Naive thymus-derived CD8-positive, alpha-beta T cell (primary cell): ENCODE results near the gene CCDC80. TPM values are rescaled to one million over a fixed set of nuclear protein-coding genes. Genes with fewer than 3 reads are reported as not detected.
A peak's percentile ranks its signal among the peaks of the same experiment; 100 is the strongest.

Experiments used
- ATAC-seq, 2 donors: fragments of 150-1000 bp; cut with Tn5 transposase in 1 of 2; sonication (Bioruptor Pico), chemical (Tn5 transposase) in 1 of 2; 1 replicate in 1 of 2; 2 replicates in 1 of 2; pipeline ENCODE4 v1.10.0; 2021; ENCODE audit warnings: mild to moderate bottlenecking in 2 of 2, moderate library complexity in 2 of 2
- POLR2A ChIA-PET: fragments of 350-600 bp; sonication (Branson Sonifier 250); formaldehyde crosslinking; loops from one replicate; lab custom pipeline; 2021; ENCODE audit warnings: antibody characterized with exemption; lab: Charles Lee
- DNase-seq, 10 donors: peaks; one replicate each; pipeline versions ENCODE4 v3.0.0 to v3.0.0-alpha.2; 2020 to 2022
- H3K27ac Mint-ChIP-seq, 10 donors: one replicate each; pipeline ENCODE4 v1.8.0; 2020 to 2022; ENCODE audit warnings: mild to moderate bottlenecking in 10 of 10, mixed read lengths in 10 of 10, moderate library complexity in 4 of 10, inconsistent platforms in 1 of 10
- H3K27me3 Mint-ChIP-seq, 5 donors: one replicate each; pipeline ENCODE4 v1.8.0; 2021 to 2022; ENCODE audit warnings: mixed read lengths in 5 of 5
- H3K36me3 Mint-ChIP-seq, 3 donors: one replicate each; pipeline ENCODE4 v1.8.0; 2020 to 2022; ENCODE audit warnings: mixed read lengths in 3 of 3, mild to moderate bottlenecking in 2 of 3, inconsistent platforms in 1 of 3
- H3K4me1 Mint-ChIP-seq, 4 donors: one replicate each; pipeline ENCODE4 v1.8.0; 2021 to 2022; ENCODE audit warnings: mixed read lengths in 4 of 4
- H3K4me3 Mint-ChIP-seq, 10 donors: one replicate each; pipeline ENCODE4 v1.8.0; 2020 to 2022; ENCODE audit warnings: mild to moderate bottlenecking in 10 of 10, mixed read lengths in 10 of 10, moderate library complexity in 6 of 10, inconsistent platforms in 1 of 10
- H3K9me3 Mint-ChIP-seq, 9 donors: one replicate each; pipeline ENCODE4 v1.8.0; 2020 to 2022; ENCODE audit warnings: mixed read lengths in 9 of 9, mild to moderate bottlenecking in 3 of 9, inconsistent platforms in 1 of 9, moderate library complexity in 1 of 9
- polyA plus RNA-seq, 3 donors: library from polyadenylated mRNA; unstranded; fragments of 300-500 nt; fragmentation: Illumina TruSeq; gene quantifications; one replicate each; pipeline ENCODE4 v1.2.3, GENCODE V29; 2021
- total RNA-seq, 8 experiments: library from RNA in 2 of 8; stranded (reverse) in 2 of 8; gene quantifications; one replicate each; pipeline ENCODE4 v1.2.3 and lab custom pipeline; 2021 to 2026

CCDC80 gene
- total and polyA plus RNA-seq, 5 experiments from 2014 or later: 0.04 to 0.09 TPM; not detected in 3

- H3K4me3 Mint-ChIP-seq: no peak overlapping the region
- peaks cover 0 to 2% (median 0%) of the 10 kb centered on the region in 3 donors for H3K36me3 Mint-ChIP-seq
- no peak overlapping the region for H3K27ac Mint-ChIP-seq
- no peaks in the 10 kb centered on the region for H3K9me3 Mint-ChIP-seq
- peaks cover 0 to 6% (median 2%) of the 10 kb centered on the region in 5 donors for H3K27me3 Mint-ChIP-seq
- ATAC-seq (no peak), DNase-seq (no peak)
- POLR2A ChIA-PET: no interaction called here
- peaks cover 0 to 2% (median under 1%) of the 10 kb centered on the region in 4 donors for H3K4me1 Mint-ChIP-seq
Measured at GRCh38 chr3:112617285-112617684, 23.7 kb downstream of the CCDC80 start.

DNA sequence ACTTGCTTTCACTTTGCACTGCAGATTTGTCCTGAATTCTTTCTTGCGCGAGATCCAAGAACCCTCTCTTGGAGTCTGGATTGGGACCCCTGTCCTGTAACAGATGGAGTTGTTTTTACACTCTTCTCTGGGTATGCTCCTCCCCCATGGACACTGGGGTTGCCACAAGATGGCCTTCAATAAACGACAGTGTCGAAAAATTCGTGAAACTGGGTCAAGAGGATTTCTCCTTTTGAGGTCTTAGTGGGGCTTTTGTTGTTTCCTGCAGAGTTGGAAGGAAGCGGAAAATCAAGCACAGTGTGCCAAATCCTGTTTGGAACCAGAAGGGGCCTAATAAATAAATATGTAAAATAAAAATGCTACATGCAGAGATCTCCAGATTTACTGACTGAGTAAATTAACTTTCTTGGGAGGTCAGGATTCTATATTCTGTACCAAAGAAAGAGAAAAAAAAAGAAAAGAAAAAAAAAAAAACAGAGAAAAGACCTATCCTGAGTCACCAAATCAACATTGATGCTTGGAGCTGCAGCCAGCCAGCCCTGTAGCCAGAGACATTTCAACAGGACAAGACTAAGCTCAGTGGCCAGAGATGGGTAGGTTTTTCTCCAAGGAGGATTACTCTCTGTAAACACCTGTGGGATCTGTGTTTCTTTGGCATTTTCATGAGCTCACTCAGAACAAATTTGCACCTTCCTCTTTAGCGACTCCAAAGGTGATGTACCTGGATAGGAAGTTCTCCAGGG, 24.8 kb downstream of the CCDC80 start:
- ATAC-seq (no peak), DNase-seq (no peak)
- POLR2A ChIA-PET: no interaction called here
- no peak overlapping the region for H3K4me3 Mint-ChIP-seq
- H3K4me1 Mint-ChIP-seq: peaks cover 0 to 2% (median under 1%) of the 10 kb centered on the region in 4 donors
- peaks cover 0 to 2% (median 0%) of the 10 kb centered on the region in 3 donors for H3K36me3 Mint-ChIP-seq
- no peak overlapping the region for H3K27ac Mint-ChIP-seq
- peaks cover 0 to 6% (median 1%) of the 10 kb centered on the region in 5 donors for H3K27me3 Mint-ChIP-seq
- H3K9me3 Mint-ChIP-seq: no peaks in the 10 kb centered on the region

- H3K4me3 Mint-ChIP-seq: no peak overlapping the region
- peaks cover 0 to 2% (median under 1%) of the 10 kb centered on the region in 4 donors for H3K4me1 Mint-ChIP-seq
- ATAC-seq: no peak
- H3K9me3 Mint-ChIP-seq: no peaks in the 10 kb centered on the region
- peaks cover 0 to 2% (median 0%) of the 10 kb centered on the region in 3 donors for H3K36me3 Mint-ChIP-seq
- no peak for DNase-seq
- H3K27me3 Mint-ChIP-seq: peaks cover 8 to 14% (median 10%) of the 10 kb centered on the region in 5 donors
- H3K27ac Mint-ChIP-seq: no peak overlapping the region
- POLR2A ChIA-PET: no interaction called here
Measured at GRCh38 chr3:112611752-112612515, 29.0 kb downstream of the CCDC80 start.

GRCh38 chr3:112610121-112610520, 30.8 kb downstream of the CCDC80 start:
- POLR2A ChIA-PET: no interaction called here
- Mint-ChIP-seq H3K4me1 (peaks cover 0 to 3% (median 1%) of the 10 kb centered on the region in 4 donors), H3K27ac (no peak overlapping the region), H3K9me3 (no peaks in the 10 kb centered on the region), H3K27me3 (peaks cover 8 to 15% (median 11%) of the 10 kb centered on the region in 5 donors), H3K4me3 (no peak overlapping the region), H3K36me3 (peaks cover 0 to 2% (median 0%) of the 10 kb centered on the region in 3 donors)
- ATAC-seq (no peak), DNase-seq (no peak)

- H3K36me3 Mint-ChIP-seq: no peaks in the 10 kb centered on the region
- POLR2A ChIA-PET: no interaction called here
- peaks cover 7 to 13% (median 10%) of the 10 kb centered on the region in 5 donors for H3K27me3 Mint-ChIP-seq
- H3K9me3 Mint-ChIP-seq: no peaks in the 10 kb centered on the region
- H3K4me1 Mint-ChIP-seq: peaks cover 0 to 8% (median 2%) of the 10 kb centered on the region in 4 donors
- no peak for DNase-seq
- H3K27ac Mint-ChIP-seq: no peak overlapping the region
- no peak overlapping the region for H3K4me3 Mint-ChIP-seq
- ATAC-seq: no peak
Measured at GRCh38 chr3:112607863-112608262, 33.1 kb downstream of the CCDC80 start.

- ATAC-seq (no peak), DNase-seq (no peak)
- peaks cover 0 to 8% (median 2%) of the 10 kb centered on the region in 4 donors for H3K4me1 Mint-ChIP-seq
- H3K9me3 Mint-ChIP-seq: no peaks in the 10 kb centered on the region
- no peaks in the 10 kb centered on the region for H3K36me3 Mint-ChIP-seq
- no peak overlapping the region for H3K27ac Mint-ChIP-seq
- no peak overlapping the region for H3K4me3 Mint-ChIP-seq
- POLR2A ChIA-PET: no interaction called here
- H3K27me3 Mint-ChIP-seq: peaks cover 7 to 13% (median 10%) of the 10 kb centered on the region in 5 donors
Measured at GRCh38 chr3:112606098-112606497, 34.8 kb downstream of the CCDC80 start.

- Mint-ChIP-seq H3K27ac (no peak overlapping the region), H3K4me3 (no peak overlapping the region), H3K27me3 (peaks cover 7 to 12% (median 10%) of the 10 kb centered on the region in 5 donors), H3K36me3 (no peaks in the 10 kb centered on the region), H3K4me1 (peaks cover 0 to 8% (median 2%) of the 10 kb centered on the region in 4 donors), H3K9me3 (no peaks in the 10 kb centered on the region)
- POLR2A ChIA-PET: no interaction called here
- DNase-seq (no peak), ATAC-seq (peak in 1 of 2 donors; percentile 53)
Measured at GRCh38 chr3:112605285-112605684, 35.7 kb downstream of the CCDC80 start.

- Mint-ChIP-seq H3K9me3 (no peaks in the 10 kb centered on the region), H3K36me3 (no peaks in the 10 kb centered on the region), H3K27ac (no peak overlapping the region), H3K27me3 (peaks cover 5 to 11% (median 8%) of the 10 kb centered on the region in 5 donors), H3K4me3 (no peak overlapping the region), H3K4me1 (peaks cover 0 to 8% (median 2%) of the 10 kb centered on the region in 4 donors)
- ATAC-seq (no peak), DNase-seq (no peak)
- POLR2A ChIA-PET: no interaction called here
Measured at GRCh38 chr3:112604536-112604935, 36.4 kb downstream of the CCDC80 start.

DNA sequence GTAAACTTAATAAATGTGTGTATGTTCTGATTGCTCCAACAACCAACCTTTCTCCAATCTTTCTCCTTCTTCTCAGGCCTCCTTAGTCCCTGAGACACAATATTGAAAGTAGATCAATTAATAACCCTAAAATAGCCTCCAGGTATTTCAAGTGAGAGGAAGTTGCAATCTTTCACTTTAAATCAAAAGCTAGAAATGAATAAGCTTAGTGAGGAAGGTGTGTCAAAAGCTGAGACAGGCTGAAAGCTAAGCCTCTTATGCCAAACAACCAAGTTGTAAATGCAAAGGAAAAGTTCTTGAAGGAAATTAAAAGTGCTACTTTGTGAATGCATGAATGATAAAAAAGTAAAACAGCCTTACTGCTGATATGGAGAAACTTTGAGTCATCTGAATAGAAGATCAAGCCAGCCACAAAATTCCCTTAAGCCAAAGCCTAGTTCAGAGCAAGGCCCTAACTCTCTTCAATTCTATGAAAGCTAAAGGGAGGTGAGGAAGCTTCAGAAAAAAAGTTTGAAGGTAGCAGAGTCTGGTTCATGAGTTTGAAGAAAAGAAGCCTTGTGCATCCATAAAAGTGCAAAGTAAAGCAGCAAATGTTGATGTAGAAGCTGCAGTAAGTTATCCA, 38.6 kb downstream of the CCDC80 start:
- Mint-ChIP-seq H3K4me1 (peaks cover 0 to 8% (median 2%) of the 10 kb centered on the region in 4 donors), H3K27ac (peak overlapping the region in 1 of 10 donors; percentile 12), H3K27me3 (peaks cover 0 to 5% (median 2%) of the 10 kb centered on the region in 5 donors), H3K9me3 (no peaks in the 10 kb centered on the region), H3K4me3 (no peak overlapping the region), H3K36me3 (peaks cover 0 to 4% (median 4%) of the 10 kb centered on the region in 3 donors)
- POLR2A ChIA-PET: no interaction called here
- DNase-seq: no peak
- no peak for ATAC-seq

DNA sequence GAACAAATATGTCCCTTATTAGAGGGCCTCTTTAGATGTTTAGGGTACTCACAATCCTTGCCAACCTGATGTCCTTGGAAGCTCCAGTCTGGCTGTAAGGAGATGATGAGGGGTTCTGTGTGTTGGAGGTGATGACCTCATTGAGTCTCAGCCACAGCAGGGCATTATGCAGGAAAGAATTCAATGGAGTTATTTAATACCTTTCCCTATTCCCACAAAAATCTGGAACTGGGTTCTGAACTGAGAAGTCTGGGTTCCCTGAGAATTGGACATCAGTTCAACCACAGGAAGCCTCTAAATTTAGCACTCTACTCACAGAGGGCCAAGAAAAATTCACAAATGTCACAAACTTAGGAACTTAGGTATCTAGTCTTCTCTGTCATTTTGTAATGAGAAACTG, 42.2 kb downstream of the CCDC80 start:
- H3K27me3 Mint-ChIP-seq: no peaks in the 10 kb centered on the region
- DNase-seq (no peak), ATAC-seq (no peak)
- H3K27ac Mint-ChIP-seq: no peak overlapping the region
- H3K9me3 Mint-ChIP-seq: no peaks in the 10 kb centered on the region
- no peak overlapping the region for H3K4me3 Mint-ChIP-seq
- H3K4me1 Mint-ChIP-seq: no peaks in the 10 kb centered on the region
- POLR2A ChIA-PET: no interaction called here
- peaks cover 6 to 23% (median 11%) of the 10 kb centered on the region in 3 donors for H3K36me3 Mint-ChIP-seq

- H3K27me3 Mint-ChIP-seq: no peaks in the 10 kb centered on the region
- peaks cover 9 to 29% (median 17%) of the 10 kb centered on the region in 3 donors for H3K36me3 Mint-ChIP-seq
- H3K27ac Mint-ChIP-seq: peak overlapping the region in 1 of 10 donors; percentile 17
- POLR2A ChIA-PET: no interaction called here
- H3K9me3 Mint-ChIP-seq: peaks cover 0 to 2% (median under 1%) of the 10 kb centered on the region in 9 donors
- peaks cover 0 to under 1% (median 0%) of the 10 kb centered on the region in 4 donors for H3K4me1 Mint-ChIP-seq
- H3K4me3 Mint-ChIP-seq: no peak overlapping the region
- DNase-seq (no peak), ATAC-seq (no peak)
Measured at GRCh38 chr3:112597945-112598344, 43.0 kb downstream of the CCDC80 start.

GRCh38 chr3:112594856-112595255, 46.1 kb downstream of the CCDC80 start:
- Mint-ChIP-seq H3K4me1 (peaks cover 3 to 26% (median 7%) of the 10 kb centered on the region in 4 donors), H3K9me3 (peaks cover 0 to 13% (median 4%) of the 10 kb centered on the region in 9 donors), H3K27me3 (no peaks in the 10 kb centered on the region), H3K27ac (no peak overlapping the region), H3K36me3 (peaks cover 22 to 60% (median 46%) of the 10 kb centered on the region in 3 donors), H3K4me3 (no peak overlapping the region)
- DNase-seq: no peak
- POLR2A ChIA-PET: no interaction called here
- no peak for ATAC-seq
